Pancreas (tissue), 10 donors: Measurements from ENCODE around the gene MOCOS. TPM values are rescaled to one million over a fixed set of nuclear protein-coding genes. Genes with fewer than 3 reads are reported as not detected.

Source experiments
- ATAC-seq, 4 donors: fragments of 200-7000 bp; cut with Tn5 transposase; one replicate each; pipeline versions ENCODE4 v1.8.0 to v1.9.1; 2020; ENCODE audit warnings: mild to moderate bottlenecking in 4 of 4, moderate library complexity in 4 of 4
- DNase-seq, 6 donors: peaks; one replicate each; pipeline ENCODE4 v3.0.0-alpha.2; 2020
- FAIRE-seq: peaks from 2 replicates; lab custom pipeline; 2012; peaks lifted over from hg19 to GRCh38; lab: Jason Lieb, UNC
- H3K27ac ChIP-seq, 4 donors: fragments of 200-600 bp; sonication (generic); 1 replicate in 3 of 4; 2 replicates in 1 of 4; pipeline versions ENCODE4 v1.5.0 to v1.8.0; 2020
- H3K27me3 ChIP-seq, 4 donors: fragments of 200-600 bp; one replicate each; pipeline ENCODE4 v1.8.0; 2021
- H3K36me3 ChIP-seq, 3 donors: fragments of 200-600 bp; sonication (generic) in 1 of 3; one replicate each; pipeline versions ENCODE4 v1.5.0 to v1.8.0; 2020 to 2021
- H3K4me1 ChIP-seq, 3 donors: fragments of 200-600 bp; one replicate each; pipeline ENCODE4 v1.8.0; 2021
- H3K4me3 ChIP-seq, 4 donors: fragments of 200-600 bp; sonication (generic) in 2 of 4; one replicate each; pipeline versions ENCODE4 v1.5.0 to v1.8.0; 2020 to 2021
- H3K9me3 ChIP-seq, 4 donors: fragments of 200-600 bp; one replicate each; pipeline ENCODE4 v1.8.0; 2021
- CTCF ChIP-seq, 4 donors: fragments of 200-600 bp; sonication (generic) in 3 of 4; IDR thresholded peaks; one replicate each; pipeline versions ENCODE4 v1.5.0 to v1.8.0; 2021; ENCODE audit warnings: antibody characterized with exemption in 4 of 4
- WGBS, 2 donors: extraction: QIAGEN DNeasy Blood & Tissue Kit; methylation state at CpG; one replicate each; pipeline ENCODE4 v1.1.7; 2013; 5-methylcytosine and 5-hydroxymethylcytosine counted together
- intact Hi-C, 3 donors: fragments of 100-400 bp; cut with DNase I; formaldehyde crosslinking; loops; one replicate each; pipeline versions ENCODE4 v1.11.1 to v1.14.2; 2022
- polyA plus RNA-seq, 2 donors: library from polyadenylated mRNA; stranded (reverse); fragments of 200-250 nt; gene quantifications; one replicate each; pipeline ENCODE4 v1.2.3, GENCODE V29; 2013
- total RNA-seq, 6 donors: library from RNA; stranded (reverse); fragmentation: NEBNext Ultra II Directional in 4 of 6; extraction: Animal tissue kit (Norgen Biotek cat#: 25700) in 4 of 6; gene quantifications; one replicate each; pipeline versions ENCODE4 v1.2.1 to v1.2.4, GENCODE V29; 2021 to 2023
- donor health status: healthy with polysubstance abuse.
- donor health status: DM: no; HTN: no; CAD: no; lungs with moderate emphysema.
- donor health status: DM: no; HTN: no; CAD: no.
- donor health status: control.
- donor health status: control.
- donor health status: Bipolar disorder and iron deficiency.
- donor health status: DM: yes; HTN: yes; CAD: no.
- donor health status: DM: no; HTN: no; CAD: no.
- donor health status: DM: no; HTN: no; CAD: no.
- donor health status: DM: yes; HTN: yes; CAD: no.

Gene MOCOS
- total and polyA plus RNA-seq, 8 donors: 0.49 to 1.6 (median 0.92) TPM

- 85 to 94% methylated on average over 4 of the region's 4 CpGs for WGBS, 2 donors
- intact Hi-C loops: loop anchor here in 1 of 3 donors (10.0 kb wide), 1 partner anchor 75 kb away; no protein-coding TSS in a partner anchor
Observed at GRCh38 chr18:36189486-36189885, 2.2 kb downstream of the MOCOS start.

DNA sequence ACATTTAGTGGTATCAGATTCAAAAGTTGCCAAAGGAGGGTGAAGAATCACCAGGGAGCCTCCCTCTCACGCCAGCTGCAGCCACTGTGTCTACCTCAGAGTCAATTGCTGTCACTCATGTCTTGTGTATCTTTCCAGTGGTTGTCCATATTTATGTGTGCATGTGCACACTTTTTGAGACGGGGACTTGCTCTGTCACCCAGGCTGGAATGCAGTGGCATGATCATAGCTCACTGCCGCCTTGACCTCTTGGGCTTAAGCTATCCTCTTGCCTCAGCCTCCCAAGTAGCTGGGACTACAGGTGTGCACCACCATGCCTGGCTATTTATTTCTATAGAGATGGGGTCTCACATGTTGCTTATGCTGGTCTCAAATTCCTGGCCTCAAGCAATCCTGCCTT is 4.0 kb downstream of the MOCOS start:
- Histone ChIP-seq H3K27ac (no peak overlapping the region), H3K36me3 (no peaks in the 10 kb centered on the region), H3K4me1 (peaks cover 0 to 4% (median 0%) of the 10 kb centered on the region in 3 donors), H3K9me3 (no peaks in the 10 kb centered on the region), H3K27me3 (no peaks in the 10 kb centered on the region), H3K4me3 (no peak overlapping the region)
- TF ChIP-seq CTCF (IDR thresholded peaks at IDR 0.05): no peak
- FAIRE-seq: no peak
- 95 to 97% methylated on average over 3 of the region's 3 CpGs for WGBS, 2 donors
- no peak for ATAC-seq
- intact Hi-C loops: no loop called here
- DNase-seq: no peak

More at GRCh38 chr18:36189486-36189885, 2.2 kb downstream of the MOCOS start:
- FAIRE-seq (no peak), DNase-seq (no peak), ATAC-seq (no peak)
- Histone ChIP-seq H3K4me3 (no peak overlapping the region), H3K4me1 (peaks cover 0 to 4% (median 0%) of the 10 kb centered on the region in 3 donors), H3K36me3 (no peaks in the 10 kb centered on the region), H3K9me3 (no peaks in the 10 kb centered on the region), H3K27me3 (no peaks in the 10 kb centered on the region), H3K27ac (no peak overlapping the region)
- TF ChIP-seq CTCF (IDR thresholded peaks at IDR 0.05): no peak

- Histone ChIP-seq H3K36me3 (no peaks in the 10 kb centered on the region), H3K4me3 (no peak overlapping the region), H3K27ac (no peak overlapping the region), H3K9me3 (no peaks in the 10 kb centered on the region), H3K27me3 (no peaks in the 10 kb centered on the region), H3K4me1 (peaks cover 0 to 4% (median 0%) of the 10 kb centered on the region in 3 donors)
- DNase-seq (no peak), ATAC-seq (no peak), FAIRE-seq (no peak)
- TF ChIP-seq CTCF (IDR thresholded peaks at IDR 0.05): no peak
- WGBS, 2 donors: 86 to 88% methylated on average over 1 of the region's 1 CpG
- intact Hi-C loops: no loop called here
Observed at GRCh38 chr18:36191711-36192110, 4.4 kb downstream of the MOCOS start.

GRCh38 chr18:36194600-36195315 is 7.5 kb downstream of the MOCOS start:
- H3K9me3 ChIP-seq: no peaks in the 10 kb centered on the region
- H3K4me1 ChIP-seq: no peaks in the 10 kb centered on the region
- intact Hi-C loops: no loop called here
- no peak for DNase-seq
- no peak for TF ChIP-seq CTCF (IDR thresholded peaks at IDR 0.05)
- WGBS, 2 donors: 79 to 80% methylated on average over 8 of the region's 8 CpGs
- no peak overlapping the region for H3K27ac ChIP-seq
- FAIRE-seq: no peak
- no peaks in the 10 kb centered on the region for H3K36me3 ChIP-seq
- no peaks in the 10 kb centered on the region for H3K27me3 ChIP-seq
- ATAC-seq: no peak
- no peak overlapping the region for H3K4me3 ChIP-seq
